Loucy (cell line): ENCODE data around the gene PNCK.

Experiments
- H2AFZ ChIP-seq: fragments of 200-600 bp; sonication (generic); 2 replicates; pipeline ENCODE4 v1.6.0; 2016; ENCODE audit warnings: antibody characterized with exemption, mild to moderate bottlenecking, low read length, moderate library complexity
- H3F3A ChIP-seq: fragments of 200-600 bp; 2 replicates; pipeline ENCODE4 v1.6.0; 2016; ENCODE audit warnings: antibody characterized with exemption, low read depth, mild to moderate bottlenecking
- H3K27me3 ChIP-seq: fragments of 200-600 bp; sonication (generic); 2 replicates; pipeline ENCODE4 v1.6.1; 2014; ENCODE audit warnings: low read length, mild to moderate bottlenecking; ENCODE audit not compliant: insufficient read depth, poor library complexity, severe bottlenecking
- H3K36me3 ChIP-seq: fragments of 200-600 bp; sonication (generic); 2 replicates; pipeline ENCODE4 v1.6.1; 2016; ENCODE audit warnings: low read length; ENCODE audit not compliant: insufficient read depth
- H3K4me1 ChIP-seq: fragments of 200-600 bp; sonication (generic); 2 replicates; pipeline ENCODE4 v1.5.1; 2014; ENCODE audit warnings: low read length, mild to moderate bottlenecking; ENCODE audit not compliant: insufficient read depth, poor library complexity, severe bottlenecking
- H3K4me2 ChIP-seq: fragments of 200-600 bp; sonication (generic); 2 replicates; pipeline ENCODE4 v1.6.0; 2014; ENCODE audit warnings: antibody characterized with exemption, low read length, low read depth, mild to moderate bottlenecking; ENCODE audit not compliant: poor library complexity, severe bottlenecking
- H3K4me3 ChIP-seq: fragments of 200-600 bp; sonication (generic); 2 replicates; pipeline ENCODE4 v1.5.1; 2014; ENCODE audit warnings: low read length, mild to moderate bottlenecking, mixed read lengths; ENCODE audit not compliant: poor library complexity, severe bottlenecking
- H3K79me2 ChIP-seq: fragments of 200-600 bp; sonication (generic); 2 replicates; pipeline ENCODE4 v1.6.1; 2014; ENCODE audit warnings: low read length; ENCODE audit not compliant: insufficient read depth
- H3K9ac ChIP-seq: fragments of 200-600 bp; sonication (generic); 2 replicates; pipeline ENCODE4 v1.6.0; 2014; ENCODE audit warnings: mild to moderate bottlenecking, low read depth, low read length, moderate library complexity; ENCODE audit not compliant: poor library complexity, severe bottlenecking
- H3K9me2 ChIP-seq: fragments of 200-600 bp; sonication (generic); replicated peaks from 2 replicates; pipeline ENCODE4 v1.6.1; 2016; ENCODE audit warnings: low read depth, low read length, mixed read lengths
- H3K9me3 ChIP-seq: fragments of 200-600 bp; sonication (generic); 2 replicates; pipeline ENCODE4 v1.6.1; 2014; ENCODE audit warnings: mild to moderate bottlenecking, antibody characterized with exemption, low read length, low read depth; ENCODE audit not compliant: insufficient read depth
- H4K20me1 ChIP-seq: fragments of 200-600 bp; sonication (generic); 2 replicates; pipeline ENCODE4 v1.6.0; 2014; ENCODE audit warnings: antibody characterized with exemption, low read length, mild to moderate bottlenecking; ENCODE audit not compliant: insufficient read depth, poor library complexity, severe bottlenecking
- CTCF ChIP-seq: fragments of 200-600 bp; sonication (generic); conservative IDR thresholded peaks from 2 replicates; pipeline ENCODE4 v1.5.1; 2014; ENCODE audit warnings: mild to moderate bottlenecking, antibody characterized with exemption, low read length
- EZH2phosphoT487 ChIP-seq: fragments of 200-600 bp; IDR thresholded peaks from 2 replicates; pipeline ENCODE4 v1.6.1; 2018; ENCODE audit warnings: antibody characterized with exemption, mild to moderate bottlenecking, moderate library complexity, borderline replicate concordance

PNCK gene

GRCh38 chrX:153634236-153634635 is 39.4 kb downstream of the PNCK start:
- H3K4me1 ChIP-seq = no peaks in the 10 kb centered on the region
- H4K20me1 ChIP-seq = no peaks in the 10 kb centered on the region

GRCh38 chrX:153633607-153634180 is 39.9 kb downstream of the PNCK start:
- H3K9me3 ChIP-seq = no peaks in the 10 kb centered on the region
- H4K20me1 ChIP-seq = no peaks in the 10 kb centered on the region
- no peaks in the 10 kb centered on the region for H3K79me2 ChIP-seq
- no peaks in the 10 kb centered on the region for H3K27me3 ChIP-seq
- H2AFZ ChIP-seq = no peak overlapping the region
- H3K36me3 ChIP-seq = no peaks in the 10 kb centered on the region
- no peak overlapping the region for H3K4me2 ChIP-seq
- no peaks in the 10 kb centered on the region for H3K9me2 ChIP-seq
- no peak overlapping the region for H3K9ac ChIP-seq
- H3F3A ChIP-seq = no peaks in the 10 kb centered on the region
- TF ChIP-seq CTCF (no peak), EZH2phosphoT487 (no peak)
- no peaks in the 10 kb centered on the region for H3K4me1 ChIP-seq
- no peak overlapping the region for H3K4me3 ChIP-seq

More at GRCh38 chrX:153634236-153634635, 39.4 kb downstream of the PNCK start:
- Histone ChIP-seq H3F3A (no peaks in the 10 kb centered on the region), H3K4me2 (no peak overlapping the region), H3K9me3 (no peaks in the 10 kb centered on the region), H3K27me3 (no peaks in the 10 kb centered on the region), H3K79me2 (no peaks in the 10 kb centered on the region), H3K4me3 (no peak overlapping the region), H3K36me3 (no peaks in the 10 kb centered on the region), H3K9me2 (no peaks in the 10 kb centered on the region), H2AFZ (no peak overlapping the region), H3K9ac (no peak overlapping the region)
- TF ChIP-seq EZH2phosphoT487 (no peak), CTCF (no peak)

GRCh38 chrX:153633048-153633447 is 40.6 kb downstream of the PNCK start:
- Histone ChIP-seq H3K4me3 (no peak overlapping the region), H3K4me1 (no peaks in the 10 kb centered on the region), H3K9me2 (no peaks in the 10 kb centered on the region), H2AFZ (no peak overlapping the region), H3K36me3 (no peaks in the 10 kb centered on the region), H3F3A (no peaks in the 10 kb centered on the region), H3K4me2 (no peak overlapping the region), H3K9me3 (no peaks in the 10 kb centered on the region), H3K27me3 (no peaks in the 10 kb centered on the region), H4K20me1 (no peaks in the 10 kb centered on the region), H3K79me2 (no peaks in the 10 kb centered on the region), H3K9ac (no peak overlapping the region)
- TF ChIP-seq CTCF = no peak
- TF ChIP-seq EZH2phosphoT487 = no peak
